Neural progenitor cell (in vitro differentiated cells): ENCODE results near the gene FAF1. TPM values are rescaled to one million over a fixed set of nuclear protein-coding genes. Genes with fewer than 3 reads are reported as not detected.

Experiments used
- DNase-seq: peaks from one replicate; pipeline ENCODE4 v3.0.0-alpha.2; 2016; ENCODE audit warnings: low spot score
- H2AFZ ChIP-seq: fragments of 200-600 bp; sonication (generic); replicated peaks from 2 replicates; pipeline ENCODE4 v1.6.1; 2016; ENCODE audit warnings: antibody characterized with exemption
- H3F3A ChIP-seq: fragments of 200-600 bp; sonication (generic); 2 replicates; pipeline ENCODE4 v1.6.1; 2016; ENCODE audit warnings: antibody characterized with exemption, low read depth
- H3K27ac ChIP-seq: fragments of 200-600 bp; sonication (generic); 2 replicates; pipeline ENCODE4 v1.5.1; 2016; ENCODE audit warnings: mild to moderate bottlenecking
- H3K27me3 ChIP-seq: fragments of 200-600 bp; sonication (generic); 2 replicates; pipeline ENCODE4 v1.6.1; 2016; ENCODE audit warnings: mild to moderate bottlenecking, moderate library complexity
- H3K36me3 ChIP-seq: fragments of 200-600 bp; sonication (generic); 2 replicates; pipeline ENCODE4 v1.5.1; 2016
- H3K4me1 ChIP-seq: fragments of 200-600 bp; sonication (generic); 2 replicates; pipeline ENCODE4 v1.6.1; 2016; ENCODE audit warnings: mixed run types
- H3K4me2 ChIP-seq: fragments of 200-600 bp; sonication (generic); 2 replicates; pipeline ENCODE4 v1.6.1; 2016
- H3K4me3 ChIP-seq: fragments of 200-600 bp; sonication (generic); 2 replicates; pipeline ENCODE4 v1.5.1; 2016
- H3K79me2 ChIP-seq: fragments of 200-600 bp; sonication (generic); 2 replicates; pipeline ENCODE4 v1.6.1; 2016; ENCODE audit warnings: low read depth
- H3K9ac ChIP-seq: fragments of 200-600 bp; sonication (generic); 2 replicates; pipeline ENCODE4 v1.6.1; 2016
- H3K9me3 ChIP-seq: fragments of 200-600 bp; sonication (generic); 2 replicates; pipeline ENCODE4 v1.5.1; 2016; ENCODE audit warnings: low read depth
- H4K20me1 ChIP-seq: fragments of 200-600 bp; sonication (generic); 2 replicates; pipeline ENCODE4 v1.6.1; 2016; ENCODE audit warnings: low read depth
- H3K27ac Mint-ChIP-seq: 3 replicates; pipeline ENCODE4 v1.8.0; 2021; ENCODE audit warnings: mixed read lengths
- H3K27me3 Mint-ChIP-seq: 2 replicates; pipeline ENCODE4 v1.8.0; 2022; ENCODE audit warnings: low read depth, mild to moderate bottlenecking, inconsistent platforms, moderate library complexity, mixed read lengths; ENCODE audit not compliant: insufficient read depth
- H3K36me3 Mint-ChIP-seq: 3 replicates; pipeline ENCODE4 v1.8.0; 2021; ENCODE audit warnings: mixed read lengths
- H3K4me1 Mint-ChIP-seq: 3 replicates; pipeline ENCODE4 v1.8.0; 2021; ENCODE audit warnings: mixed read lengths
- H3K4me3 Mint-ChIP-seq: 3 replicates; pipeline ENCODE4 v1.8.0; 2021; ENCODE audit warnings: mild to moderate bottlenecking, moderate library complexity, mixed read lengths
- H3K9me3 Mint-ChIP-seq: 3 replicates; pipeline ENCODE4 v1.8.0; 2020; ENCODE audit warnings: mixed read lengths
- EZH2 ChIP-seq: fragments of 200-600 bp; sonication (generic); IDR thresholded peaks from 2 replicates; pipeline ENCODE4 v1.6.1; 2017; ENCODE audit warnings: antibody characterized with exemption, mild to moderate bottlenecking, moderate library complexity
- EZH2phosphoT487 ChIP-seq: fragments of 200-600 bp; sonication (generic); IDR thresholded peaks from 2 replicates; pipeline ENCODE4 v1.6.1; 2017; ENCODE audit warnings: antibody characterized with exemption
- total RNA-seq: library from RNA; depleted of rRNA; stranded (reverse); fragments of >200 nt; gene quantifications from 2 replicates; pipeline ENCODE4 v1.2.3, GENCODE V29; 2015; ENCODE audit warnings: low replicate concordance
- TF ChIP-seq, protein P1 (sequence below): fragments of 200-600 bp; sonication (generic); IDR thresholded peaks from 2 replicates; pipeline ENCODE4 v1.5.1; 2017; ENCODE audit warnings: antibody characterized with exemption, mild to moderate bottlenecking

Gene FAF1
- total RNA-seq, 1 donor from 2014 or later = 103 TPM

GRCh38 chr1:50902419-50902818 is 57.6 kb downstream of the FAF1 start:
- Histone ChIP-seq H3K27me3 (no peaks in the 10 kb centered on the region), H3K79me2 (peaks cover 13% of the 10 kb centered on the region), H3K4me3 (no peak overlapping the region), H3K36me3 (no peaks in the 10 kb centered on the region), H4K20me1 (no peaks in the 10 kb centered on the region), H3K4me1 (no peaks in the 10 kb centered on the region), H3K27ac (no peak overlapping the region), H3K9ac (no peak overlapping the region), H2AFZ (no peak overlapping the region), H3K4me2 (no peak overlapping the region), H3K9me3 (no peaks in the 10 kb centered on the region), H3F3A (no peaks in the 10 kb centered on the region)
- no peak overlapping the region for H3K4me3 Mint-ChIP-seq
- TF ChIP-seq EZH2 (no peak), EZH2phosphoT487 (no peak)
- TF ChIP-seq, protein P1, sequence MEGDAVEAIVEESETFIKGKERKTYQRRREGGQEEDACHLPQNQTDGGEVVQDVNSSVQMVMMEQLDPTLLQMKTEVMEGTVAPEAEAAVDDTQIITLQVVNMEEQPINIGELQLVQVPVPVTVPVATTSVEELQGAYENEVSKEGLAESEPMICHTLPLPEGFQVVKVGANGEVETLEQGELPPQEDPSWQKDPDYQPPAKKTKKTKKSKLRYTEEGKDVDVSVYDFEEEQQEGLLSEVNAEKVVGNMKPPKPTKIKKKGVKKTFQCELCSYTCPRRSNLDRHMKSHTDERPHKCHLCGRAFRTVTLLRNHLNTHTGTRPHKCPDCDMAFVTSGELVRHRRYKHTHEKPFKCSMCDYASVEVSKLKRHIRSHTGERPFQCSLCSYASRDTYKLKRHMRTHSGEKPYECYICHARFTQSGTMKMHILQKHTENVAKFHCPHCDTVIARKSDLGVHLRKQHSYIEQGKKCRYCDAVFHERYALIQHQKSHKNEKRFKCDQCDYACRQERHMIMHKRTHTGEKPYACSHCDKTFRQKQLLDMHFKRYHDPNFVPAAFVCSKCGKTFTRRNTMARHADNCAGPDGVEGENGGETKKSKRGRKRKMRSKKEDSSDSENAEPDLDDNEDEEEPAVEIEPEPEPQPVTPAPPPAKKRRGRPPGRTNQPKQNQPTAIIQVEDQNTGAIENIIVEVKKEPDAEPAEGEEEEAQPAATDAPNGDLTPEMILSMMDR = no peak
- no peak overlapping the region for H3K27ac Mint-ChIP-seq
- H3K9me3 Mint-ChIP-seq = peaks cover 14% of the 10 kb centered on the region
- no peak for DNase-seq
- no peaks in the 10 kb centered on the region for H3K27me3 Mint-ChIP-seq
- no peaks in the 10 kb centered on the region for H3K4me1 Mint-ChIP-seq
- peaks cover 2% of the 10 kb centered on the region for H3K36me3 Mint-ChIP-seq

DNA sequence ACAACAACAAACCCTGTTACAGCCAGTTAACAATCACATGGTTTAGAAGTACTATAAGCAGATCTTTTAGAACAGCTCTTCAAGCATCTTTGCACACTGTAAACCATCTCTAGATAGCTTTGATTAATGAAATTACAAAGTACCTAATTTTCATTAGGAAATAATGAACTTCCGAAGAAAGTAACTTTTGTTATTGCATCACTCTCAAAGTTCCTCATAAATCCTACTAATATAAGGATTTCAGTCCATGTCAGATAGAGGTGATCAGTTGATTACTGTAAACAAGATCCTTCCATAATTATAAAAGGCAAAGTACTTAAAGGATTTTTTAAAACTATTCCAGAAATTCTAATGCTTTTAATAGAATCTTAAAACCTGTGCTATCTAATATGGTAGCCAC is 58.2 kb downstream of the FAF1 start:
- Mint-ChIP-seq H3K4me3 (no peak overlapping the region), H3K27me3 (no peaks in the 10 kb centered on the region)

DNA sequence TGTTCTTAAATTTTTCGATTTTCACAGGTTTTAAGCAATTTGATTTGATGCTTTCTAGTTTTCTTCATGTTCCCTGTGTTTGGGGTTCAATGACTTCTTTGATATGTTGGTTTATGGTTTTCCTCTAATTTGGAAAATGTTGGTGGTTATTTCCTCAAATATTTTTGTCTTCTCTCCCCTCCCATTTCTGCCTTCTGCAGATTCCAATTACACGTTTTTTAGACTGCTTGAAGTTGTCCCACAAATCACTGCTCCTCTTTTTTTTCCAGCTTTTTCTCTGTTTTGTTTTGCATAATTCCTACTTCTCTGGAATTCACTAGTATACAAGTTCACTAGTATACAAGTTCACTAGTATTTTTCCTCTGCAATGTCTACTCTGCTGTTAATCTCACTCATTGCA is 61.3 kb downstream of the FAF1 start:
- H3K79me2 ChIP-seq = peaks cover 44% of the 10 kb centered on the region
- H4K20me1 ChIP-seq = no peaks in the 10 kb centered on the region
- H3K4me1 Mint-ChIP-seq = no peaks in the 10 kb centered on the region
- H3K36me3 Mint-ChIP-seq = peaks cover 7% of the 10 kb centered on the region
- no peak for DNase-seq
- H3K27me3 ChIP-seq = no peaks in the 10 kb centered on the region
- H3K27ac Mint-ChIP-seq = no peak overlapping the region
- H3K9me3 ChIP-seq = no peaks in the 10 kb centered on the region
- no peak overlapping the region for H2AFZ ChIP-seq
- no peak overlapping the region for H3K4me3 Mint-ChIP-seq
- TF ChIP-seq, protein P1 = no peak
- TF ChIP-seq EZH2phosphoT487 = no peak
- no peak for TF ChIP-seq EZH2
- no peak overlapping the region for H3K27ac ChIP-seq
- H3K27me3 Mint-ChIP-seq = no peaks in the 10 kb centered on the region
- H3K9ac ChIP-seq = no peak overlapping the region
- no peaks in the 10 kb centered on the region for H3K4me1 ChIP-seq
- H3K4me3 ChIP-seq = no peak overlapping the region
- peaks cover 21% of the 10 kb centered on the region for H3K9me3 Mint-ChIP-seq
- no peak overlapping the region for H3K4me2 ChIP-seq
- H3K36me3 ChIP-seq = no peaks in the 10 kb centered on the region
- H3F3A ChIP-seq = no peaks in the 10 kb centered on the region

More for the DNA sequence above, 58.2 kb downstream of the FAF1 start:
- Histone ChIP-seq H3K4me2 (no peak overlapping the region), H3K27me3 (no peaks in the 10 kb centered on the region), H2AFZ (no peak overlapping the region), H3K79me2 (peaks cover 14% of the 10 kb centered on the region), H4K20me1 (no peaks in the 10 kb centered on the region), H3K27ac (no peak overlapping the region), H3K9me3 (no peaks in the 10 kb centered on the region), H3K4me1 (no peaks in the 10 kb centered on the region), H3K9ac (no peak overlapping the region), H3K36me3 (no peaks in the 10 kb centered on the region), H3F3A (no peaks in the 10 kb centered on the region), H3K4me3 (no peak overlapping the region)
- Mint-ChIP-seq H3K9me3 (peaks cover 9% of the 10 kb centered on the region), H3K27ac (no peak overlapping the region), H3K4me1 (no peaks in the 10 kb centered on the region), H3K36me3 (peaks cover 2% of the 10 kb centered on the region)
- no peak for TF ChIP-seq EZH2phosphoT487
- TF ChIP-seq EZH2 = no peak
- TF ChIP-seq, protein P1 = no peak
- no peak for DNase-seq
